Measurements from ENCODE around the gene CTSS. TPM values are rescaled to one million over a fixed set of nuclear protein-coding genes. Genes with fewer than 3 reads are reported as not detected.
"Not testable (repeated sequence)": the region's sequence is repeated elsewhere in the genome, so short reads cannot be mapped to it uniquely, and the experiment has no call there.

CTSS gene
- total RNA-seq, 1 experiment from 2014 or later, result not detected

- no TSS peak for BruUV-seq (replicated peaks)
- no peaks in the 10 kb centered on the region for H4K20me1 ChIP-seq (ENCODE audit: low read length)
- DNase-seq, result no peak
- intact Hi-C loops (cut with micrococcal nuclease), result no loop called here
- no peaks in the 10 kb centered on the region for H3K27me3 ChIP-seq (ENCODE audit: low read length)
- H3K9me2 ChIP-seq (replicated peaks; ENCODE audit: low read length), result no peaks in the 10 kb centered on the region
- H3K9me3 ChIP-seq (ENCODE audit: low read length), result no peaks in the 10 kb centered on the region
- no peaks in the 10 kb centered on the region for H3K36me3 ChIP-seq (ENCODE audit: low read depth, low read length)
- H3K4me2 ChIP-seq (ENCODE audit: low read length), result no peak overlapping the region
- no peak overlapping the region for H2AFZ ChIP-seq (ENCODE audit: low read length)
- no peaks in the 10 kb centered on the region for H3K4me1 ChIP-seq (ENCODE audit: insufficient read depth, low read length)
- H3K79me2 ChIP-seq (ENCODE audit: low read length), result no peaks in the 10 kb centered on the region
- H3K9ac ChIP-seq (ENCODE audit: low read length), result no peak overlapping the region
- ChIA-PET CTCF (no interaction called here), POLR2A (ENCODE audit: unreplicated experiment) (no interaction called here)
- ATAC-seq, result no peak
- H3K27ac ChIP-seq (ENCODE audit: low read length), result no peak overlapping the region
- TF ChIP-seq EZH2phosphoT487 (IDR thresholded peaks at IDR 0.05; ENCODE audit: borderline replicate concordance, low read length) (no peak), EZH2 (IDR thresholded peaks at IDR 0.05; ENCODE audit: low read length, unreplicated experiment) (no peak), CTCF (conservative IDR thresholded peaks at IDR 0.05; ENCODE audit: low read depth, low read length) (no peak)
- no peak overlapping the region for H3K4me3 ChIP-seq (ENCODE audit: low read length)
- H3F3A ChIP-seq (ENCODE audit: low read length, unreplicated experiment), result no peaks in the 10 kb centered on the region
Measured at GRCh38 chr1:150718225-150718891, 47.2 kb downstream of the CTSS start.

- intact Hi-C loops (cut with micrococcal nuclease), result loop anchor here (5.0 kb wide), 1 partner anchor 48 kb away; no protein-coding TSS in a partner anchor
- H4K20me1 ChIP-seq (ENCODE audit: low read length); H3K36me3 ChIP-seq (ENCODE audit: low read depth, low read length); POLR2A ChIA-PET (ENCODE audit: unreplicated experiment); H3K4me2 ChIP-seq (ENCODE audit: low read length); BruUV-seq (replicated peaks); H3K79me2 ChIP-seq (ENCODE audit: low read length); H3K4me1 ChIP-seq (ENCODE audit: insufficient read depth, low read length); ATAC-seq; H3K9me2 ChIP-seq (replicated peaks; ENCODE audit: low read length); H3K27ac ChIP-seq (ENCODE audit: low read length); H3K9ac ChIP-seq (ENCODE audit: low read length); H3K9me3 ChIP-seq (ENCODE audit: low read length); H3F3A ChIP-seq (ENCODE audit: low read length, unreplicated experiment); H3K4me3 ChIP-seq (ENCODE audit: low read length); H2AFZ ChIP-seq (ENCODE audit: low read length); DNase-seq; CTCF ChIA-PET; H3K27me3 ChIP-seq (ENCODE audit: low read length): not testable (repeated sequence)
Measured at GRCh38 chr1:150709031-150709430, 56.5 kb downstream of the CTSS start.

DNA sequence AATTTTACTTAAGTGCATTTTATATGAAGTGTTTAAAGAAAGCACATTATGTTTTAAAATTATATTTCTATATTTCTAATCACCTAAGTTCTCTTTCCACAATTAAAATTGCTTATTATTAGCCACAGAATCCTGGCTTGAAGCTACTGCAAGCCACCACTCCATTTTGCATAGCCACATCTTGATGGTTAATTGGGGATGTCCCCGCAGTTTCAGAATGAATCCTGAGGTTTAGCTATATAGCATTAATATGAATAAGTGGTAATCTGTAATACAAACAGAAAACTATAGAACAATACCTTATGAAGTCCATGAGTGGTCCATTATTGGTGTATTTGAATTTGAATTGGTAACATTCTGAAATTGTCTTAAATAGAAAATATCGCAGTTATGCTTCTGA lies 57.0 kb downstream of the CTSS start:
- Histone ChIP-seq H3K36me3 (ENCODE audit: low read depth, low read length) (no peaks in the 10 kb centered on the region), H3K27ac (ENCODE audit: low read length) (no peak overlapping the region), H3K4me2 (ENCODE audit: low read length) (no peak overlapping the region), H3K9me2 (replicated peaks; ENCODE audit: low read length) (no peaks in the 10 kb centered on the region), H3K9me3 (ENCODE audit: low read length) (no peaks in the 10 kb centered on the region), H3K4me3 (ENCODE audit: low read length) (no peak overlapping the region), H2AFZ (ENCODE audit: low read length) (no peak overlapping the region), H3F3A (ENCODE audit: low read length, unreplicated experiment) (no peaks in the 10 kb centered on the region), H3K27me3 (ENCODE audit: low read length) (no peaks in the 10 kb centered on the region), H3K4me1 (ENCODE audit: insufficient read depth, low read length) (no peaks in the 10 kb centered on the region), H3K9ac (ENCODE audit: low read length) (no peak overlapping the region), H3K79me2 (ENCODE audit: low read length) (no peaks in the 10 kb centered on the region), H4K20me1 (ENCODE audit: low read length) (no peaks in the 10 kb centered on the region)
- ChIA-PET POLR2A (ENCODE audit: unreplicated experiment) (interaction anchor here (0.5 kb wide), 1 partner anchor 81 kb away, joined by 4 read pairs; no protein-coding TSS in a partner anchor), CTCF (no interaction called here)
- intact Hi-C loops (cut with micrococcal nuclease), result loop anchor here (5.0 kb wide), 1 partner anchor 49 kb away; no protein-coding TSS in a partner anchor
- BruUV-seq (replicated peaks), result no TSS peak
- ATAC-seq (no peak), DNase-seq (no peak)
- TF ChIP-seq EZH2phosphoT487 (IDR thresholded peaks at IDR 0.05; ENCODE audit: borderline replicate concordance, low read length) (no peak), CTCF (conservative IDR thresholded peaks at IDR 0.05; ENCODE audit: low read depth, low read length) (no peak), EZH2 (IDR thresholded peaks at IDR 0.05; ENCODE audit: low read length, unreplicated experiment) (no peak)

Data from PC-3 (cell line).